ENCODE data around the gene CELA2A. TPM values are rescaled to one million over a fixed set of nuclear protein-coding genes. Genes with fewer than 3 reads are reported as not detected.
"Not testable (repeated sequence)": the region's sequence is repeated elsewhere in the genome, so short reads cannot be mapped to it uniquely, and the experiment has no call there.

The CELA2A gene
- total RNA-seq, 1 experiment from 2014 or later, result not detected

DNA sequence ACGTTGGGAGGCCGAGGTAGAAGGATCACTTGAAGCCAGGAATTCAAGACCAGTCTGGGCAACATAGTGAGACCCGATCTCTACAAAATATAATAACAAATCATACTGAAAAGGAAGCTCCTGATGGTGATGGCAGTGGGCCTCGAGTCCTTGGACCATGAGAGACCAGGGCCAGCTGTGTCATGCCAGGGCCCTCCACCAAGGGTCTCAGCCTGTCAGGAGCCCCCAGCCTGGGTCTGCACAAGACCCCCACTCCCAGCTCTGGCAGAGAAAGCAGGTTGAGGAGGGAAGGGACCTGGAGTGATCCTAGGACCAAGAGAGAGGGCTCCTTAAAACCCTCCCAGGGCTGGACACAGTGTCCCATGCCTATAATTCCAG lies 25.0 kb upstream of the CELA2A start:
- ChIA-PET POLR2A (interaction anchor here (0.9 to 4.0 kb wide), 5 partner anchors 11 to 303 kb away, joined by 3 to 31 read pairs (median 3); partner anchors contain the start of gene EFHD2), CTCF (interaction anchor here (0.6 to 13.2 kb wide), 32 partner anchors 9 to 540 kb away, joined by 3 to 165 read pairs (median 4); no protein-coding TSS in a partner anchor)
- no peak overlapping the region for H3K27ac Mint-ChIP-seq (ENCODE audit: low read depth, unreplicated experiment)
- no peaks in the 10 kb centered on the region for H3K9me3 Mint-ChIP-seq (ENCODE audit: unreplicated experiment)
- no peak for DNase-seq (ENCODE audit: unreplicated experiment)
- no peaks in the 10 kb centered on the region for H3K27me3 Mint-ChIP-seq (ENCODE audit: insufficient read depth, unreplicated experiment)
- no peak overlapping the region for H3K4me3 Mint-ChIP-seq (ENCODE audit: unreplicated experiment)
- H3K4me1 Mint-ChIP-seq (ENCODE audit: insufficient read depth, unreplicated experiment), result peaks cover 9% of the 10 kb centered on the region
- H3K36me3 Mint-ChIP-seq (ENCODE audit: insufficient read depth, unreplicated experiment), result peaks cover 10% of the 10 kb centered on the region
- TF ChIP-seq, protein P1, sequence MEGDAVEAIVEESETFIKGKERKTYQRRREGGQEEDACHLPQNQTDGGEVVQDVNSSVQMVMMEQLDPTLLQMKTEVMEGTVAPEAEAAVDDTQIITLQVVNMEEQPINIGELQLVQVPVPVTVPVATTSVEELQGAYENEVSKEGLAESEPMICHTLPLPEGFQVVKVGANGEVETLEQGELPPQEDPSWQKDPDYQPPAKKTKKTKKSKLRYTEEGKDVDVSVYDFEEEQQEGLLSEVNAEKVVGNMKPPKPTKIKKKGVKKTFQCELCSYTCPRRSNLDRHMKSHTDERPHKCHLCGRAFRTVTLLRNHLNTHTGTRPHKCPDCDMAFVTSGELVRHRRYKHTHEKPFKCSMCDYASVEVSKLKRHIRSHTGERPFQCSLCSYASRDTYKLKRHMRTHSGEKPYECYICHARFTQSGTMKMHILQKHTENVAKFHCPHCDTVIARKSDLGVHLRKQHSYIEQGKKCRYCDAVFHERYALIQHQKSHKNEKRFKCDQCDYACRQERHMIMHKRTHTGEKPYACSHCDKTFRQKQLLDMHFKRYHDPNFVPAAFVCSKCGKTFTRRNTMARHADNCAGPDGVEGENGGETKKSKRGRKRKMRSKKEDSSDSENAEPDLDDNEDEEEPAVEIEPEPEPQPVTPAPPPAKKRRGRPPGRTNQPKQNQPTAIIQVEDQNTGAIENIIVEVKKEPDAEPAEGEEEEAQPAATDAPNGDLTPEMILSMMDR (IDR thresholded peaks at IDR 0.05; ENCODE audit: unreplicated experiment), result no peak
- BruUV-seq (replicated peaks), result no TSS peak
- intact Hi-C loops (cut with micrococcal nuclease), result loop anchor here (1.0 to 10.0 kb wide), 4 partner anchors 73 to 303 kb away; partner anchors contain the start of gene TMEM51

DNA sequence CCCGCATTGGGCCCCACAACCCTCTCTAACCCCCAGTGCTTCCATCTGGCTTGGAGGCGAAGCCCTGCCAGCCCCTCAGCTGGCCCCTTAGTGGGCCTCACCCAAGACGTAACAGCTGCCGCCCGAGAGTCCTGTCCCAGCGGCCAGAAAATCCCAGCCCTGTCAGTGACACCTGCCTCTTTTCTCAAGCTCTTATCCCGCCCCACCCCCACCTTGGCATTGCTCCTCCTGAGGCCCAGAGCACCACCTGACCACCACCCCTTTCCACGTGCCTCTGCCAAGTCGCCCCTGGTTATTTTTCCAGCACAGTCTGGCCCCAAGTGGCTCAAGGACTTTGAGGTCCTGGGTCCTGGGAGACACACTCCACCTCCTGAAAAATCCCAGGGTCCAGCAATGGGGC lies 24.2 kb upstream of the CELA2A start:
- H3K27ac Mint-ChIP-seq (ENCODE audit: low read depth, unreplicated experiment), result peak overlapping the region; percentile 40
- peaks cover 6% of the 10 kb centered on the region for H3K4me1 Mint-ChIP-seq (ENCODE audit: insufficient read depth, unreplicated experiment)
- H3K36me3 Mint-ChIP-seq (ENCODE audit: insufficient read depth, unreplicated experiment), result peaks cover 7% of the 10 kb centered on the region
- CTCF ChIA-PET, result interaction anchor here (0.6 to 13.2 kb wide), 19 partner anchors 9 to 280 kb away, joined by 3 to 165 read pairs (median 6); no protein-coding TSS in a partner anchor
- H3K27me3 Mint-ChIP-seq (ENCODE audit: insufficient read depth, unreplicated experiment), result no peaks in the 10 kb centered on the region
- no peaks in the 10 kb centered on the region for H3K9me3 Mint-ChIP-seq (ENCODE audit: unreplicated experiment)
- intact Hi-C loops (cut with micrococcal nuclease), result loop anchor here (5.0 to 10.0 kb wide), 3 partner anchors 72 to 280 kb away; partner anchors contain the start of gene TMEM51
- no peak overlapping the region for H3K4me3 Mint-ChIP-seq (ENCODE audit: unreplicated experiment)
- TF ChIP-seq, protein P1 (IDR thresholded peaks at IDR 0.05; ENCODE audit: unreplicated experiment), result no peak
- no TSS peak for BruUV-seq (replicated peaks)
- POLR2A ChIA-PET, result interaction anchor here (0.8 to 4.0 kb wide), 3 partner anchors 90 to 149 kb away, joined by 3 to 31 read pairs (median 5); no protein-coding TSS in a partner anchor
- no peak for DNase-seq (ENCODE audit: unreplicated experiment)

DNA sequence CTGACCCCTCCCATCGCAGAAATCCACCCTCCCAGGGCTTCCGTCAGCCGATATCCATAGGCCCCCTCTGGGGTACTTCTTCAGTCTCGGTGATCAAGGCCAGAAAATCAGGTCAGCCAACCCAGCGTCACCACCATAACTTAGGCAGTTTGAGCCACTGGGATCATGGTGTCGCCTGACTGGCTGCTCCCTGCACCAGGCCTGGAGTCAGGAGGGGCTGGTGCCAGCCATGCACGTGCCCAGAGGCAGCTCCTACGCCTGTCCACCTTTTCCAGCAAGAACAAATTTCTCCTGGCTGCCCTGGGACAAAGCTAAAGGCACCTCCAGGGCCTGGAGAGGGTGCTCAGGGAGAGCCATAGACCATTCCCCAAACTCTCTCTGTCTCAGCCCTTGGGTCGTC lies 23.1 kb upstream of the CELA2A start:
- no peak overlapping the region for H3K27ac Mint-ChIP-seq (ENCODE audit: low read depth, unreplicated experiment)
- intact Hi-C loops (cut with micrococcal nuclease), result loop anchor here (5.0 to 10.0 kb wide), 3 partner anchors 71 to 281 kb away; partner anchors contain the start of gene TMEM51
- H3K36me3 Mint-ChIP-seq (ENCODE audit: insufficient read depth, unreplicated experiment), result peaks cover 1% of the 10 kb centered on the region
- H3K4me1 Mint-ChIP-seq (ENCODE audit: insufficient read depth, unreplicated experiment), result peaks cover 6% of the 10 kb centered on the region
- no peaks in the 10 kb centered on the region for H3K27me3 Mint-ChIP-seq (ENCODE audit: insufficient read depth, unreplicated experiment)
- TF ChIP-seq, protein P1 (IDR thresholded peaks at IDR 0.05; ENCODE audit: unreplicated experiment), result no peak
- H3K4me3 Mint-ChIP-seq (ENCODE audit: unreplicated experiment), result no peak overlapping the region
- POLR2A ChIA-PET, result interaction anchor here (0.6 kb wide), 1 partner anchor 1599 kb away, joined by 3 read pairs; no protein-coding TSS in a partner anchor
- CTCF ChIA-PET, result interaction anchor here (13.2 kb wide), 1 partner anchor 109 kb away, joined by 165 read pairs; no protein-coding TSS in a partner anchor
- BruUV-seq (replicated peaks), result TSS peak; percentile 64
- DNase-seq (ENCODE audit: unreplicated experiment), result no peak
- no peaks in the 10 kb centered on the region for H3K9me3 Mint-ChIP-seq (ENCODE audit: unreplicated experiment)

DNA sequence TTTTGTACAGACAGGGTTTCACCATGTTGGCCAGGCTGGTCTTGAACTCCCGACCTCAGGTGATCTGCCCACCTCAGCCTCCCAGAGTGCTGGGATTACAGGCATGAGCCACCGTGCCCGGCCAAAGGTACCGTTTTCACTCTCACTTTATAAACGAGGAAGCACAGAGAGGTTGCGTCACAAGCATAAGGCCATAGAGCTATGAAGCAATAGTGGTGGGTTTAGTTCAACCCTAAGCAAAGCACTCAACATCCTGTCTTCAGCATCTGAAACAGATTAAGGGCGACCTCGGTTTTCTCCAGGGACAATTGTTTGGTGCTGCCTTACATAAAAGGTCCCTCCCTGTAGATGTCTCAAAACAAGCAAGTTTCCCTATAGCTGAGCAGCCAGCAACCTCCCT lies 21.8 kb upstream of the CELA2A start:
- not testable (repeated sequence) for H3K9me3 Mint-ChIP-seq (ENCODE audit: unreplicated experiment); H3K4me1 Mint-ChIP-seq (ENCODE audit: insufficient read depth, unreplicated experiment); H3K36me3 Mint-ChIP-seq (ENCODE audit: insufficient read depth, unreplicated experiment); H3K27me3 Mint-ChIP-seq (ENCODE audit: insufficient read depth, unreplicated experiment); H3K4me3 Mint-ChIP-seq (ENCODE audit: unreplicated experiment); BruUV-seq (replicated peaks)
- POLR2A ChIA-PET, result interaction anchor here (1.2 kb wide), 1 partner anchor 8 kb away, joined by 4 read pairs; no protein-coding TSS in a partner anchor
- peak overlapping the region; percentile 42 for H3K27ac Mint-ChIP-seq (ENCODE audit: low read depth, unreplicated experiment)
- intact Hi-C loops (cut with micrococcal nuclease), result loop anchor here (5.0 to 10.0 kb wide), 3 partner anchors 70 to 282 kb away; partner anchors contain the start of gene TMEM51
- peak; percentile 71 for DNase-seq (ENCODE audit: unreplicated experiment)
- CTCF ChIA-PET, result interaction anchor here (0.5 to 13.2 kb wide), 5 partner anchors 33 to 282 kb away, joined by 3 to 165 read pairs (median 3); no protein-coding TSS in a partner anchor

All from MCF 10A (cell line).